Gastrocnemius medialis (tissue), 4 donors: ENCODE results near the gene FBLN1.

ENCODE experiments used
- POLR2A ChIP-seq, 2 donors: fragments of 450-650 bp; IDR thresholded peaks; one replicate each; pipeline ENCODE4 v1.6.1; 2017; ENCODE audit warnings: antibody characterized with exemption in 2 of 2, mild to moderate bottlenecking in 2 of 2, moderate library complexity in 2 of 2
- TF ChIP-seq, protein P1 (sequence below), 5 experiments: fragments of 450-650 bp in 3 of 5; fragments of 200-600 bp in 2 of 5; sonication (generic) in 2 of 5; IDR thresholded peaks in 4 of 5; conservative IDR thresholded peaks in 1 of 5; 1 replicate in 4 of 5; 2 replicates in 1 of 5; pipeline ENCODE4 v1.5.1; 2016 to 2019; ENCODE audit warnings: antibody characterized with exemption in 5 of 5, mild to moderate bottlenecking in 3 of 5, moderate library complexity in 3 of 5

DNA sequence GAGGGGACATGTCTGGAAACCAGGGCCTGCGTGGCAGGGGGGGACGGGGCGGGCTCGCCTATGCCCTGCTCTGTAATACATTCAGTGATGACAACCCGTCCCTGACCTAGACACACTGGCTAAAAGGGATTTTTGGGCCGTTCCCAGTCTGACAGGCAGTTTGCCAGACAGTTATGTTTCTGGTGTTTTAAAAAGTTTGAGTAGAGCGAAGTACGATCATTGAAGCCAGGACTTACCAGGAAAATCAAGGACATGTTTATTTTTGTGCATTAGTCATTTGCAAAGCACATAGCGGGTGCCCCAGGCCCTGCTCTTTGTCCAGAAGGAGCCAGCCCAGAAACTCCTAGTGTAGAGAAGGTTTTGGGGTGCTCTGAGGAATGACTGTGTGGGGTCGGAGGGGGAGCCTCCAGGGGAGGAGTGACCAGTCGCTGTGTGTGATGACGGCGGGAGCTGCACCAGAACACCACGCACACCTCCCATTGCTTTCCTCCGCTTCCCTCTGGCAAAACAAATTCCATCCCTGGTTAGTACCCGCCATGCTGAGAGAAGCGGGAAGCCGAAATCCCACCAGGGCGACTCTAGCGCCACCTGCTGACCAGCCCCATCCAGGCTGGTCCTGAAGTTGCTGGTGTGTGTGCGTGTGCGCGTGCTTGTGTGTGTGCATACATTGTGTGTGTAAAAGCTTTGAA is 50.8 kb downstream of the FBLN1 start:
- TF ChIP-seq, protein P1, sequence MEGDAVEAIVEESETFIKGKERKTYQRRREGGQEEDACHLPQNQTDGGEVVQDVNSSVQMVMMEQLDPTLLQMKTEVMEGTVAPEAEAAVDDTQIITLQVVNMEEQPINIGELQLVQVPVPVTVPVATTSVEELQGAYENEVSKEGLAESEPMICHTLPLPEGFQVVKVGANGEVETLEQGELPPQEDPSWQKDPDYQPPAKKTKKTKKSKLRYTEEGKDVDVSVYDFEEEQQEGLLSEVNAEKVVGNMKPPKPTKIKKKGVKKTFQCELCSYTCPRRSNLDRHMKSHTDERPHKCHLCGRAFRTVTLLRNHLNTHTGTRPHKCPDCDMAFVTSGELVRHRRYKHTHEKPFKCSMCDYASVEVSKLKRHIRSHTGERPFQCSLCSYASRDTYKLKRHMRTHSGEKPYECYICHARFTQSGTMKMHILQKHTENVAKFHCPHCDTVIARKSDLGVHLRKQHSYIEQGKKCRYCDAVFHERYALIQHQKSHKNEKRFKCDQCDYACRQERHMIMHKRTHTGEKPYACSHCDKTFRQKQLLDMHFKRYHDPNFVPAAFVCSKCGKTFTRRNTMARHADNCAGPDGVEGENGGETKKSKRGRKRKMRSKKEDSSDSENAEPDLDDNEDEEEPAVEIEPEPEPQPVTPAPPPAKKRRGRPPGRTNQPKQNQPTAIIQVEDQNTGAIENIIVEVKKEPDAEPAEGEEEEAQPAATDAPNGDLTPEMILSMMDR (IDR thresholded peaks at IDR 0.05 in 4 of 5, conservative IDR thresholded peaks at IDR 0.05 in 1 of 5): peak; percentile 75 to 95 (median 88)
- TF ChIP-seq POLR2A (IDR thresholded peaks at IDR 0.05): no peak
